Esophagus muscularis mucosa (tissue), 3 donors: Measurements from ENCODE around the gene MAL.

Experiments
- POLR2A ChIP-seq: fragments of 450-650 bp; IDR thresholded peaks from one replicate; pipeline ENCODE4 v1.6.1; 2017; ENCODE audit warnings: antibody characterized with exemption, moderate library complexity, mild to moderate bottlenecking, low read depth
- TF ChIP-seq, protein P1 (sequence below), 3 experiments: fragments of 200-600 bp in 2 of 3; fragments of 450-650 bp in 1 of 3; sonication (generic) in 2 of 3; IDR thresholded peaks; one replicate each; pipeline ENCODE4 v1.5.1; 2017 to 2019; ENCODE audit warnings: antibody characterized with exemption in 3 of 3, mild to moderate bottlenecking in 2 of 3, moderate library complexity in 1 of 3

DNA sequence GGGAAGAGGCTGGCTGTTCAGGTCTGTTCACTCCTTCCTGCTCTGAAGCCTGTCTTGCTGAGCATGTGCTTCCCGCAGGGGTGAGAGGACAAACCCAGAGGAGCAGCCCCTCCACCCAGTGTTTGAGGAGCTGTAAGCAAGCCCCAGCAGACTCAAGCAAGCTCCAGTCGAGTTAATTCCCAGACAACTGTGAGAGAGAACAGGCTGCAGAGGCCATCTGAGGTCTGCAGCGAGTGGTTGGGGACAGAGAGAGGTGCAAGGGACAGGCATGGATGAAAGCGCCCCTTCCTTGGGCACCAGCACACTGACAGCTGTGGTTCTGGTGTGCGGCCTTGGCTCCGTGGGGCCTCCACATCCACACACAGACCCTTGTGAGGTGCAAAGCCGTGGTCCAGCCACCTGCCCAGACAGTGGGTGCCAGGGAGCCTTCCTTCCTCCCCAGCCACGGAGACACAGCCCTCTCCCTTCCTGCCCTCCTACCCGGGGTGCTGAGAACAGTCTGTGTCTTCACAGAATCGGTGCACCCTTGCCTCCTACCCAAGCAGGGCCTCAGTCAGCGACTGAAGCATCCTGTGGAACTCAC is 36.2 kb downstream of the MAL start:
- TF ChIP-seq, protein P1, sequence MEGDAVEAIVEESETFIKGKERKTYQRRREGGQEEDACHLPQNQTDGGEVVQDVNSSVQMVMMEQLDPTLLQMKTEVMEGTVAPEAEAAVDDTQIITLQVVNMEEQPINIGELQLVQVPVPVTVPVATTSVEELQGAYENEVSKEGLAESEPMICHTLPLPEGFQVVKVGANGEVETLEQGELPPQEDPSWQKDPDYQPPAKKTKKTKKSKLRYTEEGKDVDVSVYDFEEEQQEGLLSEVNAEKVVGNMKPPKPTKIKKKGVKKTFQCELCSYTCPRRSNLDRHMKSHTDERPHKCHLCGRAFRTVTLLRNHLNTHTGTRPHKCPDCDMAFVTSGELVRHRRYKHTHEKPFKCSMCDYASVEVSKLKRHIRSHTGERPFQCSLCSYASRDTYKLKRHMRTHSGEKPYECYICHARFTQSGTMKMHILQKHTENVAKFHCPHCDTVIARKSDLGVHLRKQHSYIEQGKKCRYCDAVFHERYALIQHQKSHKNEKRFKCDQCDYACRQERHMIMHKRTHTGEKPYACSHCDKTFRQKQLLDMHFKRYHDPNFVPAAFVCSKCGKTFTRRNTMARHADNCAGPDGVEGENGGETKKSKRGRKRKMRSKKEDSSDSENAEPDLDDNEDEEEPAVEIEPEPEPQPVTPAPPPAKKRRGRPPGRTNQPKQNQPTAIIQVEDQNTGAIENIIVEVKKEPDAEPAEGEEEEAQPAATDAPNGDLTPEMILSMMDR (IDR thresholded peaks at IDR 0.05) = no peak
- no peak for TF ChIP-seq POLR2A
